Gastrocnemius medialis (tissue), 4 donors: ENCODE results near the gene ACTBL2.

Source experiments
- CTCF ChIP-seq, 5 experiments: fragments of 450-650 bp in 3 of 5; fragments of 200-600 bp in 2 of 5; sonication (generic) in 2 of 5; IDR thresholded peaks in 4 of 5; conservative IDR thresholded peaks in 1 of 5; 1 replicate in 4 of 5; 2 replicates in 1 of 5; pipeline ENCODE4 v1.5.1; 2016 to 2019; ENCODE audit warnings: antibody characterized with exemption in 5 of 5, mild to moderate bottlenecking in 3 of 5, moderate library complexity in 3 of 5
- POLR2A ChIP-seq, 2 donors: fragments of 450-650 bp; IDR thresholded peaks; one replicate each; pipeline ENCODE4 v1.6.1; 2017; ENCODE audit warnings: antibody characterized with exemption in 2 of 2, mild to moderate bottlenecking in 2 of 2, moderate library complexity in 2 of 2

GRCh38 chr5:57445705-57446037, 36.9 kb downstream of the ACTBL2 start:
- TF ChIP-seq CTCF (IDR thresholded peaks at IDR 0.05 in 4 of 5, conservative IDR thresholded peaks at IDR 0.05 in 1 of 5) (no peak), POLR2A (IDR thresholded peaks at IDR 0.05) (no peak)
